Ovary (tissue), 9 donors: ENCODE results near the gene ARHGEF4. TPM values are rescaled to one million over a fixed set of nuclear protein-coding genes. Genes with fewer than 3 reads are reported as not detected.

Experiments
- DNase-seq, 5 donors: peaks; one replicate each; pipeline ENCODE4 v3.0.0-alpha.2; 2019 to 2020
- H3K27ac ChIP-seq, 2 donors: fragments of 200-600 bp; one replicate each; pipeline versions ENCODE4 v1.5.1 to v1.8.0; 2019 to 2022
- H3K27me3 ChIP-seq: fragments of 200-600 bp; one replicate; pipeline ENCODE4 v1.8.0; 2022
- H3K36me3 ChIP-seq: fragments of 200-600 bp; sonication (generic); one replicate; pipeline ENCODE4 v1.5.1; 2019
- H3K4me1 ChIP-seq: one replicate; pipeline ENCODE4 v1.8.1; 2013; ENCODE audit warnings: mild to moderate bottlenecking, moderate library complexity; ENCODE audit not compliant: insufficient read depth
- H3K4me3 ChIP-seq: fragments of 200-600 bp; sonication (generic); one replicate; pipeline ENCODE4 v1.5.1; 2017
- H3K9me3 ChIP-seq, 2 donors: fragments of 200-600 bp in 1 of 2; sonication (generic) in 1 of 2; one replicate each; pipeline versions ENCODE4 v1.5.1 to v1.8.1; 2013 to 2019; ENCODE audit warnings: mild to moderate bottlenecking in 1 of 2, moderate library complexity in 1 of 2
- CTCF ChIP-seq, 3 donors: fragments of 450-650 bp in 2 of 3; fragments of 200-600 bp in 1 of 3; IDR thresholded peaks; one replicate each; pipeline versions ENCODE4 v1.5.1 to v1.8.0; 2016 to 2022; ENCODE audit warnings: antibody characterized with exemption in 3 of 3, mild to moderate bottlenecking in 1 of 3
- EP300 ChIP-seq: sonication (generic); formaldehyde crosslinking; IDR thresholded peaks from one replicate; pipeline ENCODE4 v1.6.1; 2017; ENCODE audit warnings: antibody characterized with exemption
- POLR2A ChIP-seq: fragments of 450-650 bp; IDR thresholded peaks from one replicate; pipeline ENCODE4 v1.6.1; 2017; ENCODE audit warnings: antibody characterized with exemption, mild to moderate bottlenecking, moderate library complexity
- WGBS, 3 donors: extraction: QIAGEN DNeasy Blood & Tissue Kit in 1 of 3; methylation state at CpG; one replicate each; pipeline versions ENCODE4 v1.1.5 to v1.1.7; 2013 to 2017; 5-methylcytosine and 5-hydroxymethylcytosine counted together
- intact Hi-C, 4 donors: fragments of 100-400 bp; cut with DNase I; formaldehyde crosslinking; loops; one replicate each; pipeline versions ENCODE4 v1.11.0 to v1.15.1; 2022 to 2023
- polyA plus RNA-seq, 2 donors: library from polyadenylated mRNA; stranded (reverse); fragments of 200-250 nt in 1 of 2; fragments of 350-450 nt in 1 of 2; fragmentation: Illumina TruSeq in 1 of 2; extraction: RNeasy Lipid Tissue Mini Kit (QIAGEN cat#74804) in 1 of 2; gene quantifications; one replicate each; pipeline ENCODE4 v1.2.3, GENCODE V29; 2013 to 2014
- total RNA-seq, 7 donors: library from RNA; depleted of rRNA in 2 of 7; stranded (reverse); fragments of >200 nt in 2 of 7; fragmentation: NEBNext Ultra II Directional in 3 of 7; extraction: Animal tissue kit (Norgen Biotek cat#: 25700) in 3 of 7; gene quantifications; one replicate each; pipeline versions ENCODE4 v1.1.0 to v1.2.4, GENCODE V29; 2016 to 2023
- donor health status: DM: no; HTN: no; CAD: no; lungs with moderate emphysema.
- donor health status: DM: no; HTN: no; CAD: no.
- donor health status: Bipolar disorder and iron deficiency.
- donor health status: DM: yes; HTN: yes; CAD: no.
- donor health status: DM: no; HTN: no; CAD: no.
- donor health status: DM: yes; HTN: yes; CAD: no.

ARHGEF4 gene
- total and polyA plus RNA-seq, 9 donors, result 8.6 to 27.4 (median 18.0) TPM

- intact Hi-C loops, result no loop called here
- no peaks in the 10 kb centered on the region for H3K4me1 ChIP-seq
- no peaks in the 10 kb centered on the region for H3K27me3 ChIP-seq
- H3K9me3 ChIP-seq, result no peaks in the 10 kb centered on the region
- WGBS, 3 donors, result 59 to 73% (median 61%) methylated on average over 10 of the region's 10 CpGs
- DNase-seq, result no peak
- H3K4me3 ChIP-seq, result peak overlapping the region; percentile 46
- no peak overlapping the region for H3K27ac ChIP-seq
- TF ChIP-seq POLR2A (no peak), EP300 (no peak), CTCF (IDR thresholded peaks at IDR 0.05) (no peak)
- H3K36me3 ChIP-seq, result no peaks in the 10 kb centered on the region
Observed at GRCh38 chr2:131035826-131036231, 199.1 kb downstream of the ARHGEF4 start.

- H3K36me3 ChIP-seq, result no peaks in the 10 kb centered on the region
- TF ChIP-seq POLR2A, result no peak
- 71 to 89% (median 83%) methylated on average over 6 of the region's 6 CpGs for WGBS, 3 donors
- no peaks in the 10 kb centered on the region for H3K9me3 ChIP-seq
- H3K27me3 ChIP-seq, result no peaks in the 10 kb centered on the region
- no peaks in the 10 kb centered on the region for H3K4me1 ChIP-seq
- no peak overlapping the region for H3K27ac ChIP-seq
- no peak for DNase-seq
- intact Hi-C loops, result no loop called here
- H3K4me3 ChIP-seq, result no peak overlapping the region
Observed at GRCh38 chr2:131036269-131036668, 199.6 kb downstream of the ARHGEF4 start.

GRCh38 chr2:131036696-131037397 lies 200.1 kb downstream of the ARHGEF4 start:
- no peak overlapping the region for H3K4me3 ChIP-seq
- no peak for DNase-seq

GRCh38 chr2:131037398-131038257 lies 200.9 kb downstream of the ARHGEF4 start:
- 65 to 71% (median 69%) methylated on average over 6 of the region's 6 CpGs for WGBS, 3 donors
- no peaks in the 10 kb centered on the region for H3K27me3 ChIP-seq
- no peak overlapping the region for H3K27ac ChIP-seq
- DNase-seq, result no peak
- intact Hi-C loops, result no loop called here
- H3K36me3 ChIP-seq, result no peaks in the 10 kb centered on the region
- H3K9me3 ChIP-seq, result no peaks in the 10 kb centered on the region
- no peaks in the 10 kb centered on the region for H3K4me1 ChIP-seq
- TF ChIP-seq POLR2A, result no peak
- no peak for TF ChIP-seq EP300
- no peak for TF ChIP-seq CTCF (IDR thresholded peaks at IDR 0.05)
- no peak overlapping the region for H3K4me3 ChIP-seq

More at GRCh38 chr2:131036696-131037397, 200.1 kb downstream of the ARHGEF4 start:
- Histone ChIP-seq H3K9me3 (no peaks in the 10 kb centered on the region), H3K36me3 (no peaks in the 10 kb centered on the region), H3K4me1 (no peaks in the 10 kb centered on the region), H3K27me3 (no peaks in the 10 kb centered on the region), H3K27ac (no peak overlapping the region)
- no peak for TF ChIP-seq CTCF (IDR thresholded peaks at IDR 0.05)
- TF ChIP-seq EP300, result no peak
- TF ChIP-seq POLR2A, result no peak
- intact Hi-C loops, result no loop called here
- 90 to 93% (median 92%) methylated on average over 11 of the region's 11 CpGs for WGBS, 3 donors
